Ammon's horn (tissue), 1 donor: Measurements from ENCODE around the gene CRMP1.

ENCODE experiments used
- DNase-seq: peaks from one replicate; pipeline ENCODE4 v3.0.0-alpha.2; 2016; ENCODE audit warnings: low spot score

CRMP1 gene

DNA sequence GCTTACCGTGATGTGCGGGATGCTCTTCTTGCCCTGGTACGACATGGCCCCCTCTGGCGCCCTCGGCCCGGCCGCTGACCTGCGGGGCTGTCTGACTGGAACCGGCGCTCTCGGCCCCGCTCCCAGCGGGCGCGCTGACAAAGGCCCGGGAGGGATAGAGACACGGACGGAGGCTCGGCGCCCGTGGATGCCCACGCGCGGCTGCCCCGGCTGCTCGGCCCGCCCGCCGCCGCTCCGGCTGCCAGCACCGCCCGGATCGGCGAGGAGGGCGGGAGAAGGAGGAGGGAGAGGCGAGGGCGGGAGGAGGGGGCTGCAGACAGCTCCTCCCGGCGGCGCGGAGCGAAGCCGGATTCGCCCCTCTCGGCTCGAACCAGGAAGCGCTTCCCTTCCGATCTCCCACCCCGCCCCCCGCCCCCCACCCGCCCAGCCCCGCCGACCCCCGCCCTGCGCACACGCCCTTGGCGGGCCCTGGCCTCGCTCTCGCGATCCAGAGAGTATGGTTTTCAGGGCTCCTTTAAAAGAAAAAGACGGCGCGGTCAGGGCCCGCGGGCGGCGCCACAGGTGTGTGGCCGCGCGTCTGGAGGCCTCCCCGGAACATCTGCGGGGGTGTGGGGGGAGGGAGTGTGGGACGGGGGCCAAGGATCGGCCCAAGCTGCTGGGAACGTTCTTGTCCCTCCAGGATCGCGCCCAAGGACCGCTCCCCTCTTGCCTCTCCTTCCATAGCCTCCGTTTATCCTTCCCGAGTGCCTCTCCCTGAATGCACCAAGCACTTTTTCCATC is 4.5 kb downstream of the CRMP1 start:
- peak; percentile 68 for DNase-seq

DNA sequence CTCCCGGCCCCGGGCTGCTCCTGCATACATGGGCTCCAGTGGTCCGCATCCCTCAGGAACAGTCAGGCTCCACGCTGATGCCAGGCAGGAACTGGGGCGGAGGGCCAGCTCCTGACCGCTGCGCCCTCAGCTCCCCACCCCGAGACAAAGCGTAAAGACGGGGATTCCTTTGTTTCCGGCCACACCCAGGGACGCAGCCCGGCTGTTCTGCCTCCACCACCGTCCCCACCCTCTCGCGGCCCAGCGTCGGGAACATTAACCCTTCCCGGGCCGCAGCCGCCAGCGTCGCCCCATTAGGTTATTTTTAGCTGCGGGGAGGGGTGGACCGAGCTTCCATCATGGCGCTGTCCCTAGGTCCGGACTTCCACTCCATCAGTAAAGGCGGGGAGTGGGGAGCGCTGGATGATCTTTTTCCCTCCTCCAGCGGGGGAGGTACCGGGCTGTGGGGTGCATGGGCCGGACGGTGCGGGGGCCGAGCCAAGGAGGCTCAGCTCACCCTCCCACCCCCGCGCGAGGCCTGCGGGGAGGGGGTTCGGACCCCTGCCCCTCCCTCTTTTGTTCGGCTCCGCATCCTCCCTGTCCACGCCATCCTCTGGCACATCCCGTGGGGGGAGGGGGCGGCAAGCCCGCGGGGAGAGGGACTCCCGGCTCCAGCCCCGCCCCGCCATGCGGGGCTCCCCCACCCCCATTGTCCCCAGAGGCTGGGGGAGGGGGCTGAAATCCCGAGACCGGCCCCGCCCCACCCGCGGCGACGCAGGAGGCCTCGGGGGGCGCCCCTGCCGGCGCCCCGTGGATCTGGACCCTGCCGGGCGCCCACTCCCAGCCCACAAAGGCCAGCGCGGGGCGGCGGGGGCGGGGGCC is 5.3 kb downstream of the CRMP1 start:
- no peak for DNase-seq

GRCh38 chr4:5887011-5887360 is 5.9 kb downstream of the CRMP1 start:
- DNase-seq, result no peak

DNA sequence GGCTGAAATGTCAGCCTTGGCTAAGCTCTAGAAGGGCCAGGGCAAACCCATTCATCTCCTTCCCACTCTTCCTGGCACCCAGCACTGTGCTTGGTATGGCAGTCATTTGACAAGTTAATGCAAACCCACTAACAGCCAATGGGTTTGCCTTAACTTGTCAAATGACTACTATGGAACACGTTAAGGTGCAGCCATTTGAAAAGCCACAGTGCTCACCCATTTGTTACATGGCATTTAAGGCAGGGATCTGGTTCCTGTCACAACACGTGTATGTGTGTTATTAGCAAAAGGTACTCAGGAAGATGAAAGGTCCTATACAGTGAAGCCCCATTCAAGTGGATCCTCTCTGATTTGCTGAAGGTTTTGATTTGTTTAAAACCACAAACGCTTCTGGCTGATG is 7.2 kb downstream of the CRMP1 start:
- no peak for DNase-seq

DNA sequence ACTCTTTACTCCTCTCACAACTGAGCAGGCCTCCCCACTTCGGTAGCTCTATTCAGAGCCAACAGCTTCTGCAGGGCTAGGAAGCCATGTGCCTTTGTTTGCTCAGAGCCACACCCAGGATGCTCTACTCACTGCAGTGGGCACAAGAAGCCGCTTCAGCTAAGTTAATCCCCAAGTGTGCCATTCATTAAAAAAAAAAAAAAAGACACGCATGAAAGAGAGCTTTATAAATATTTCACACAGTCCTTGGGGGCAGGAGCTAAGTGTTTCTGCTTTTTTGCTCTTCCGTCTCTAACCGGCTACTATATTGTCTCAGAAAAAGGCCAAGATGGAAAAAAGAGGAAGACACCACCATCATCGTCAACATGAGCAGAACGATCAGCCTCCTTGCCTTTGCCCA is 8.1 kb downstream of the CRMP1 start:
- no peak for DNase-seq

GRCh38 chr4:5883916-5884315 is 9.0 kb downstream of the CRMP1 start:
- no peak for DNase-seq

DNA sequence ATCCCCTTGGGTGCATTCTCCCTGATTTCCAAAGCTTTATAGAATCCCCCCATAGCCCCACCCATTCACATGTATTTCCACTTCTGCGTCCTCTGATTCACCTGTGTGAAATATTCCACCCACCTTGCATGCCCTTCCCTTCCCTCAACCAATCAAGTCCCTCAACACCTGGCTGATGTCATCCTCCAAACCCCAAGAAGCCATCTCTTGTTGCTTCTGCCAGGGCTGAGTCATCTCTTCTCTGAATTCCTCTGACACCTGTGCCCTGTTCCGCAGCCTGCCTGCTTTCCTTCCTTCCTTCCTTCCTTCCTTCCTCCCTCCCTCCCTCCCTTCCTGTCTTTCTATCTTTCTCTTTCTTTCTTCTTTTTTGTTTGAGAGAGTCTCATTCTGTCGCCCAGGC is 9.9 kb downstream of the CRMP1 start:
- no peak for DNase-seq

DNA sequence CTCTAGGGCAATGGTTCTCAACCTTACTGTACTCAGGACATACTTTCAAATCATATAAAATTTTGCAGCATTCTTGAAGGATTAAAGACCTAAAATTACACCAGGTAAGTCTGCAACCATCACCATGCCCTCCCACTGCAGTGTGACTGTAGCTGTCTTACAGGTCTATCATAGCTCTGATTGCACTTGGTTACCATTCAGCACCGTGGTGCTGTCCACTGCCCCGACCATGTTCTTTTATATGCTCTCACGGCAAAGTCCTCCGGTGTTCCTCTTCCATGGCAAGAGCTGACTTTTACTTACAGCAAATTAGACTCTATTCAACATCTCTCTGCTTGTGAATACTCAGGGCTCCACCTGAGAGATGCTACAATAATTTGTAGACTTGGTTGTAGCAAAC is 11.5 kb downstream of the CRMP1 start:
- no peak for DNase-seq

- no peak for DNase-seq
Observed at GRCh38 chr4:5878359-5878758, 14.5 kb downstream of the CRMP1 start.

- DNase-seq, result no peak
Observed at GRCh38 chr4:5877392-5877791, 15.5 kb downstream of the CRMP1 start.

DNA sequence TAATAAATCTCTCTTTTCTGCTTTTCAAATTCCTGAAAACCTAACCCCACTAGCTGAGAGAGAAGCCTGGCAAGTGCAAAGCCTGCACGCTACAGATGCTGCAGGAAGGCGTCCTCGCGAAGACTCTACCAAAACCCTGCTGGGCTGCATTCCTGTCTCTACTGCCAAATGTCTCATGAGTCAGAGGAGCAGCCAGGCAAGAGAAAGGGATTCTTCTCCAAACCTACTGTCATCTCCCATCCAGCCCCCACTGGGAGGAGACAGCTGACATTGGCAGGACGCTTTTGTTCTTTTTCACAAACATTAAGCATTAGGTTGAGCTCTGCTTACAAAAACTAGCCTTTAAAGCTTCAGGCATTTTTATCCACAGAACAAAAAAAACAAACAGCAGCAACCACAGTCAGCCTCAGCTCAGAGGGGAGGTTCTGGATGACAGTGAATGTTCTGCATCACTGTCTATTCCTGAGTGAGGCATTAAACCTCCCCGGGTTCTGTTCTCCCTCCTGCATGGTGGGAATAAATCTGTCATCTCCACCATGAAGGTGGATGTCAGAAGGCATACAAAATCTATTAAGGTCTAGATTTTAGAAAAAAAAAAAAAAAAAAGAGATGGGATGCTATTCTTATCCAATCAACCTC is 18.0 kb downstream of the CRMP1 start:
- peak; percentile 78 for DNase-seq

DNA sequence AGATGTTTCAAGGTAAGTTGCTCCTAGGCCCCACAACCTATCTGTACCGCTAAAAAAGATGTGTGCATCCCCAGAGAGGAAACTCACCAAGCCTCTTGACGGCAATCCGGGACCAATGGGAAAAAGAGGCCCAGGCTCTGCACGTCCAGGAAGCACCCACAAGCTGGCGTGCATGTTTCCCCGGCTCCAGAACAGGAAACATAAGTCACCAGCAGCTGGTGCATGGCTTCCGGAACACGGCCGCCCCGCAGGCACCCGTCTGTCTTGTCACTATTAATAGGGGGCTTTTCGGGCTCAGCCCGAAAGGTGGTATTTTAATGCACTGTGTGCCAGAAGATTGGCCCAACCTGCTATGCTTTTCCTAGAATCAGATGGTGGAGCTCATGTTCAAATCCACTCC is 22.2 kb downstream of the CRMP1 start:
- no peak for DNase-seq

GRCh38 chr4:5869966-5870619 is 22.8 kb downstream of the CRMP1 start:
- DNase-seq, result no peak

DNA sequence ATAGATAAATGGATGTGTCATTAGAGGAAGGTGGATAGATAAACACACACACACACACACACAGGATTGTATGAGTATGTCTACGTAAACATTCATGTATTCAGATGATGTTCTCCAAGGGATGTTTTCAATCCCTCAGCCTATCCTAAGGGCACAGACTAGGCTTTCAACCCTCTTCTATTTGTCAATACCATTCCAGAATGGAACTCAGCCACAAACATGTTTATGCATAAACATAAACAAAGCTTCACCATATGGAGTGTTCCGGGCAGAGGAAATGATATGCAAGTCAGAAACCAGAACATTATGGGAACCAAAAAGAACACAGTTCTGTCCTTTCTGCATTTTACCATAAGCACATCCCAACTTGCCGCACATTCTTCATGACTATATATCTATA is 25.0 kb downstream of the CRMP1 start:
- no peak for DNase-seq

- DNase-seq, result no peak
Observed at GRCh38 chr4:5866841-5867813, 25.8 kb downstream of the CRMP1 start.

DNA sequence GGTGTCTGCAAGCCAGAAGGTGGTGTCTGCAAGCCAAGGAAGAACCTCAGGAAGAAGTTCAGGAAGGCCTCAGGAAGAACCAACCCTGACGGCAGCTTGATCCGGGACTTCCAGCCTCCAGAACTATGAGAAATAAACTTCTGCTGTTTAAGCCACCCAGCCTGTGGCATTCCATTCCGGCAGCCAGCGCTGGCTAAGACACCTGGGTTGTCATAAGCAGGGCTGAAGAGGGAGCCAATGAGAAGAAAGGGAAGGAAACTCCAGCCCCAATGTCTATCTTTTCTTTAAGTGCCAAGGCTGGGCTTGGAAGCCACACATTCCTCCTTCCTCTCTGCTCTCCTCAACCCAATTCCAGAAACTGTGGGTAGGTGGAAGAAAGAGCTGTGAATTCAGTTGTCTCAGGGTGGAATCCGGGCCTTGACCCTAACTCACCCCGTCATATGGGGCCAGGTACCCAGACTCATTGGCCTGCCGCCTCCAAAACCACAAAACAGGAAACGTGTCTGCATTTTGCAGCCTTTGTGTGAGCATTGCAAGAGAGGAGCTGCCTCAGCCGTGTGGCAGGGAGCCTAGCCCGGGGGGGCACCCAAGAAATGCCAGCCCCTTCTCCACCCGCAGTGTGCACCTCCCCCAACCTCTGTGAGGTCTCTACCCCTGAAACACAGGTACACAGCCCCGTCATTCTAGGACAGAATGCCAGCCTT is 26.8 kb downstream of the CRMP1 start:
- no peak for DNase-seq

GRCh38 chr4:5863461-5864113 is 29.3 kb downstream of the CRMP1 start:
- DNase-seq, result no peak

GRCh38 chr4:5858020-5858769 is 34.7 kb downstream of the CRMP1 start:
- DNase-seq, result peak; percentile 77

DNA sequence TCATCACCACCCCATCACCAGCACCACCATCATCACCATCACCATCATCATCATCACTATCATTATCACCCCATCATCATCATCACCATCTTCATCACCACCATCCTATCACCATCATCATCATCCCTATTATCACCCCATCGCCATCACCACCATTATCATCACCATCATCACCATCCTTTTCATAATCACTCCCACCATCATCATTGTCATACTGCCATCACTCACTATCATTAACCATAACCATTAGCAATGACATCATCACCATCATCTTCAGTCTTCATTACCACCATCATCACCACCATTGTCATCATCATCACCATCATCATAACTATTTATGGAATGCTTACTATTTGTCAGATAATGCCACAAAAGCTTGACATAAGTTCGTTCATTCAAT is 35.7 kb downstream of the CRMP1 start:
- DNase-seq, result no peak
